A673 (cell line): Measurements from ENCODE around the gene AGBL3. TPM values are rescaled to one million over a fixed set of nuclear protein-coding genes. Genes with fewer than 3 reads are reported as not detected.
"Not testable (repeated sequence)": the region's sequence is repeated elsewhere in the genome, so short reads cannot be mapped to it uniquely, and the experiment has no call there.

Experiments used
- BruUV-seq: library from RNA; stranded (reverse); fragments of 400-500 nt; replicated peaks from 2 replicates; lab custom pipeline; 2021; lab: Mats Ljungman, UMichigan
- CTCF ChIA-PET: fragments of 300-600 bp; sonication (Branson Sonifier 250); formaldehyde crosslinking; loops from one replicate; lab custom pipeline; 2022; ENCODE audit warnings: antibody characterized with exemption; lab: Charles Lee
- POLR2A ChIA-PET: fragments of 300-600 bp; sonication (Branson Sonifier 250); formaldehyde crosslinking; loops from one replicate; lab custom pipeline; 2022; ENCODE audit warnings: antibody characterized with exemption; ENCODE audit not compliant: low non-redundant PET; lab: Charles Lee
- DNase-seq: peaks from one replicate; pipeline ENCODE4 v3.0.0-alpha.2; 2015; ENCODE audit warnings: low spot score
- H3K27ac ChIP-seq: fragments of 200-600 bp; sonication (generic); 2 replicates; pipeline ENCODE4 v1.5.1; 2016; ENCODE audit warnings: mixed run types, low read depth, mild to moderate bottlenecking, mixed read lengths, antibody characterized with exemption, low read length; ENCODE audit not compliant: poor library complexity, severe bottlenecking
- H3K27me3 ChIP-seq: fragments of 200-600 bp; sonication (generic); replicated peaks from 2 replicates; pipeline ENCODE4 v1.6.1; 2017; ENCODE audit warnings: mixed run types, low read depth, mild to moderate bottlenecking, mixed read lengths, antibody characterized with exemption, low read length; ENCODE audit not compliant: insufficient read depth, poor library complexity
- H3K36me3 ChIP-seq: fragments of 200-600 bp; sonication (generic); 2 replicates; pipeline ENCODE4 v1.6.1; 2016; ENCODE audit warnings: mixed run types, mild to moderate bottlenecking, mixed read lengths, antibody characterized with exemption, low read length; ENCODE audit not compliant: insufficient read depth, poor library complexity, severe bottlenecking
- H3K4me1 ChIP-seq: fragments of 200-600 bp; sonication (generic); 2 replicates; pipeline ENCODE4 v1.6.1; 2017; ENCODE audit warnings: mixed run types, mild to moderate bottlenecking, mixed read lengths, antibody characterized with exemption, low read length; ENCODE audit not compliant: insufficient read depth, poor library complexity, severe bottlenecking
- H3K4me3 ChIP-seq: fragments of 200-600 bp; sonication (generic); 2 replicates; pipeline ENCODE4 v1.5.1; 2016; ENCODE audit warnings: low read depth, mixed run types, mild to moderate bottlenecking, mixed read lengths, low read length; ENCODE audit not compliant: poor library complexity, severe bottlenecking
- H3K9me3 ChIP-seq: fragments of 200-600 bp; sonication (generic); 2 replicates; pipeline ENCODE4 v1.6.1; 2016; ENCODE audit warnings: mixed run types, low read depth, mild to moderate bottlenecking, mixed read lengths, antibody characterized with exemption, low read length; ENCODE audit not compliant: poor library complexity, severe bottlenecking
- CTCF ChIP-seq: fragments of 300-800, 200-600 bp; sonication (generic); conservative IDR thresholded peaks from 2 replicates; pipeline ENCODE4 v1.5.1; 2017; ENCODE audit warnings: low read depth, mild to moderate bottlenecking, antibody characterized with exemption, low read length, moderate library complexity, mixed read lengths
- EZH2 ChIP-seq: fragments of 200-600 bp; sonication (generic); IDR thresholded peaks from 2 replicates; pipeline ENCODE4 v1.6.1; 2017; ENCODE audit warnings: borderline replicate concordance, low read depth, mild to moderate bottlenecking, mixed read lengths, antibody characterized with exemption, low read length; ENCODE audit not compliant: poor library complexity, severe bottlenecking
- intact Hi-C: fragments of 100-400 bp; cut with micrococcal nuclease; formaldehyde crosslinking; loops from one replicate; pipeline ENCODE4 v1.10.0; 2022; ENCODE audit not compliant: unreplicated experiment
- total RNA-seq: library from RNA; stranded (reverse); gene quantifications from 2 replicates; pipeline ENCODE4 v1.2.3, GENCODE V29; 2021

AGBL3 gene
- total RNA-seq, 1 experiment from 2014 or later: 2.9 TPM

DNA sequence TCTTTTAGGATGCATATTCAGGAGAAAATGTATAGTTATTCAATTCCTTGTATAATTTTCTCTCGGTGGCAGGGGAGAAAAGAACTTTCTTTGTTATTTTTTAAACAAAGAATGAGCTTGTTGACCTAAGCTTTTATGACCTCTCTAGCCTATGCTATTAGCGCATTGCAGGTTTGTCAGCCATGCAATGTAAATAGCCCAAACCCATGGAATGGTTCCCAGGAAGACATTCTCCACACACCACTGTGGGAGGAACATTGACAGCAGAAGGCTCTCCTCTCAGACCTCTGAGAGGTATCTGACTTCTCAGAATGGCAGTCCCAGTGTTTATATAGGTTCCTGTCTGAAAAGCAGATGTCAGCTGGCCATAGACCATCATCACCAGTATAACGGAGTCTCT lies 19.6 kb upstream of the AGBL3 start:
- H3K27ac ChIP-seq: no peak overlapping the region
- CTCF ChIA-PET: no interaction called here
- no peaks in the 10 kb centered on the region for H3K9me3 ChIP-seq
- intact Hi-C loops: no loop called here
- no peak overlapping the region for H3K4me3 ChIP-seq
- no peaks in the 10 kb centered on the region for H3K27me3 ChIP-seq
- POLR2A ChIA-PET: no interaction called here
- no peak for DNase-seq
- no peak for TF ChIP-seq EZH2
- no peak for TF ChIP-seq CTCF
- H3K36me3 ChIP-seq: peaks cover 6% of the 10 kb centered on the region
- BruUV-seq: no TSS peak
- no peaks in the 10 kb centered on the region for H3K4me1 ChIP-seq

DNA sequence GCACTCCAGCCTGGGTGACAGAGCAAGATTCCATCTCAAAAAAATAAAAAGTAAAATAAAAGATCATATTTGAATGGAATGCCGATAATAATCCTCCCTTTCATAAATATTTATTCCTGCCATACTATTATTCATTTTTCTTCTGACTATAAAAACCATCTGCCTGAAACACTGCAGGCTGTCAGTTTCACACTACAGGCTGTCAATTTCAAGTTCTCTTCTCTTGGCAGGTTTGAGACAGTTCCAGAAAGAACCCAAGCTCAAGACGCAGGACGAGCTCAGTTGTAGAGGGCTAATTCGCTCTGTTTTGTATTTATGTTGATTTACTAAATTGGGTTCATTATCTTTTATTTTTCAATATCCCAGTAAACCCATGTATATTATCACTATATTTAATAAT lies 18.2 kb upstream of the AGBL3 start:
- ChIA-PET CTCF (no interaction called here), POLR2A (no interaction called here)
- no peaks in the 10 kb centered on the region for H3K4me1 ChIP-seq
- intact Hi-C loops: no loop called here
- H3K27me3 ChIP-seq: no peaks in the 10 kb centered on the region
- no TSS peak for BruUV-seq
- H3K9me3 ChIP-seq: no peaks in the 10 kb centered on the region
- no peak for DNase-seq
- H3K4me3 ChIP-seq: no peak overlapping the region
- peaks cover 6% of the 10 kb centered on the region for H3K36me3 ChIP-seq
- H3K27ac ChIP-seq: no peak overlapping the region
- TF ChIP-seq EZH2 (no peak), CTCF (no peak)

DNA sequence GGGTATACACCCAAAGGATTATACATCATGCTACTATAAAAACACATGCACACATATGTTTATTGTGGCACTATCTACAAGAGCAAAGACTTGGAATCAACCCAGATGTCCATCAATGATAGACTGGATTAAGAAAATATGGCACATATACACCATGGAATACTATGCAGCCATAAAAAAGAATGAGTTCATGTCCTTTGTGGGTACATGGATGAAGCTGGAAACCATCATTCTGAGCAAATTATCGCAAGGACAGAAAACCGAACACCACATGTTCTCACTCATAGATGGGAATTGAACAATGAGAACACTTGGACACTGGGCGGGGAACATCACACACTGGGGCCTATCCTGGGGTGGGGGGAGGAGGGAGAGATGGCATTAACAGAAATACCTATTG lies 4.7 kb upstream of the AGBL3 start:
- H3K36me3 ChIP-seq, H3K27me3 ChIP-seq, CTCF ChIA-PET, BruUV-seq, H3K4me1 ChIP-seq, intact Hi-C loops, DNase-seq, H3K27ac ChIP-seq, H3K9me3 ChIP-seq, POLR2A ChIA-PET, H3K4me3 ChIP-seq: not testable (repeated sequence)

GRCh38 chr7:134985894-134986362 lies 380 bp upstream of the AGBL3 start:
- peaks cover 17% of the 10 kb centered on the region for H3K4me1 ChIP-seq
- intact Hi-C loops: loop anchor here (2.0 kb wide), 1 partner anchor 185 kb away; the partner anchor contains the start of gene CYREN
- H3K27me3 ChIP-seq: no peaks in the 10 kb centered on the region
- CTCF ChIA-PET: no interaction called here
- peaks cover 7% of the 10 kb centered on the region for H3K36me3 ChIP-seq
- no peaks in the 10 kb centered on the region for H3K9me3 ChIP-seq
- DNase-seq: no peak
- POLR2A ChIA-PET: no interaction called here
- peak overlapping the region; percentile 88 for H3K27ac ChIP-seq
- peak overlapping the region; percentile 71 for H3K4me3 ChIP-seq
- TSS peak; percentile 92 for BruUV-seq
- TF ChIP-seq CTCF: no peak
- no peak for TF ChIP-seq EZH2
